AG10803 (cell line): ENCODE measurements around the gene PLA2G4F.

Experiments used
- DNase-seq: peaks from one replicate; pipeline ENCODE4 v3.0.0; 2010; ENCODE audit warnings: low read depth
- H3K4me3 ChIP-seq: 2 replicates; pipeline ENCODE4 v1.5.1; 2011; ENCODE audit warnings: mild to moderate bottlenecking, low read length, control low read depth
- TF ChIP-seq, protein P1 (sequence below): conservative IDR thresholded peaks from 2 replicates; pipeline ENCODE4 v1.5.1; 2011; ENCODE audit warnings: mild to moderate bottlenecking, low read length, control low read depth, inconsistent platforms

The PLA2G4F gene

DNA sequence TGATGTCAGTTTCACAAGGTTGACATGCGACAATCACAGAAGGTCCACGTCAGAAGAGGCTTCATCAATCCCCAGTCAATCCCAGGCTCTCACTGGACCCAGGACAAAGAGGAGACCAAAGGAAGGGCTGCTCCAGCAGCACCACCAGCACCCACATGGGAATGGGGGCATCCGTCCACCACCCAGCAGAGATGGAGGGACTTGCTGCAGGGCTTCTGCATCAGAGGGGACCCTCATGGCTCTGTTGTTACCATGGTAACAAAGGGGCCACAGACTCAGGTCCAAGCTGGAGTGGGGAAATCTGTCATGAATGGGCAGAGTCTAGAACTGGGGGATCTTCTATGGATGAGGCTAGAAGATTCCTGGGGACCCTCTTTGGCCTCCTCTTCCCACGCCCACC lies 13.1 kb downstream of the PLA2G4F start:
- TF ChIP-seq, protein P1, sequence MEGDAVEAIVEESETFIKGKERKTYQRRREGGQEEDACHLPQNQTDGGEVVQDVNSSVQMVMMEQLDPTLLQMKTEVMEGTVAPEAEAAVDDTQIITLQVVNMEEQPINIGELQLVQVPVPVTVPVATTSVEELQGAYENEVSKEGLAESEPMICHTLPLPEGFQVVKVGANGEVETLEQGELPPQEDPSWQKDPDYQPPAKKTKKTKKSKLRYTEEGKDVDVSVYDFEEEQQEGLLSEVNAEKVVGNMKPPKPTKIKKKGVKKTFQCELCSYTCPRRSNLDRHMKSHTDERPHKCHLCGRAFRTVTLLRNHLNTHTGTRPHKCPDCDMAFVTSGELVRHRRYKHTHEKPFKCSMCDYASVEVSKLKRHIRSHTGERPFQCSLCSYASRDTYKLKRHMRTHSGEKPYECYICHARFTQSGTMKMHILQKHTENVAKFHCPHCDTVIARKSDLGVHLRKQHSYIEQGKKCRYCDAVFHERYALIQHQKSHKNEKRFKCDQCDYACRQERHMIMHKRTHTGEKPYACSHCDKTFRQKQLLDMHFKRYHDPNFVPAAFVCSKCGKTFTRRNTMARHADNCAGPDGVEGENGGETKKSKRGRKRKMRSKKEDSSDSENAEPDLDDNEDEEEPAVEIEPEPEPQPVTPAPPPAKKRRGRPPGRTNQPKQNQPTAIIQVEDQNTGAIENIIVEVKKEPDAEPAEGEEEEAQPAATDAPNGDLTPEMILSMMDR: no peak
- no peak for DNase-seq
- H3K4me3 ChIP-seq: no peak overlapping the region

DNA sequence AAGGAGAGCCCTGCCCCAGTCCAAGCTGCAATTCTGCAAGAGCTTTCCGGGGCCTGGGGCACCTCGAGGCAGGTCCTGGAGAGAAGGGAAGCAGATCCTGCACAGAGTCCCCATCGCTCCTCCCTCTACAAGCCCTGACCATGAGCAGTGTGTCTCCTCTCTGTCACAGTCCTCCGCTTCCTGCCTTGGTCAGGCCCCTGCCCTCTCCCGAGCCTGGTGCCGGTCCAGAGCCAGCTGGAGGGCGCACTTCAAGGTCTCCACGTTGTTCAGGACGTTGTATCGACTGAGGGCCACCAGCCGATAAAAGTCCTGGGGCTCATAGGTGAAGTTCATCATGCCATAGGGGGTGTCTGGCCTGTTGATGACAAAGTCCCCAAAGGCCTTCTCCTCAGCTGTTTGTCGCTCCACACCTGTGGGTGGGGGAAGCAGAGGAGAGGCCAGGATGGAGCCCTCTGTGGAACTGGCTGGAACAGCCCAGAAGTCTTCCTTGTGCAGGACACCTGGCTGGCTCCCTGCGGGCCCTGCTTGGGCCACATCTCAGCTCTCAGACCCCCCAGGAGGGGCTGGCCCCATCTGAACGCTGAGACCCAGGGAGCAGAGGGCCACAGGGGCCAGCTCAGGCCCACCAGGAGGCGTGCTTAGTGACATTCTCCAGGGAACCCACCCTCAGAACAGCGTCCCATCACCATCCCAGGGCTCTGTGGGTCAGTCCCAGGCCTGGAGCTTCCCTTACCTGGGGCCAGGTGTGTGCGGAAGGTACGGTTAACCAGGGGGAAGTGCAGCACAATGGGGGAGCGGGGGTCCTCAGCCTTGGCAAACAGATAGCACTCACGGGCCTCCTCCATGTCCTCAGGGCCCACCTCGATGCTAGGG lies 14.4 kb downstream of the PLA2G4F start:
- TF ChIP-seq, protein P1: no peak
- no peak for DNase-seq

DNA sequence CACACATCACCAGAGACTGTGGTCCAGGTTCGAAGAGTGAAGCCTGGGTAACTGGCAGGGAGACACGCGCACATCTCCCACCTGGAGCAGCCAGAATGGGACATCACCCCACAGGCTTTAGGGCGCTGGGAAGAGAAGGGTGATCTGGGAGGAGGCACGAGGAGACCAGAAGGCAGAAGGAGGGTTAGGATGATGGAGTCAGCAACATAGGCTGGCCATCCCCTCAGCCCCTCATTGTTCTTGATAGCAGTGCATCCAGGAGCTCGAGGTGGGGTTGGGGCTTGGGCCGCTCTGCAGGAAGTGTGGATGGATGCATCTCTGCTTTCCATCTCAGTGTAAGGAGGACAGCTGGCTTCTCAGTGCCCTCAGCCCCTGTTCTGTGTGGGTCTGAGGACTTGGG lies 15.2 kb downstream of the PLA2G4F start:
- no peak overlapping the region for H3K4me3 ChIP-seq
- DNase-seq: no peak
- TF ChIP-seq, protein P1: no peak

More for the DNA sequence above, 14.4 kb downstream of the PLA2G4F start:
- no peak overlapping the region for H3K4me3 ChIP-seq

DNA sequence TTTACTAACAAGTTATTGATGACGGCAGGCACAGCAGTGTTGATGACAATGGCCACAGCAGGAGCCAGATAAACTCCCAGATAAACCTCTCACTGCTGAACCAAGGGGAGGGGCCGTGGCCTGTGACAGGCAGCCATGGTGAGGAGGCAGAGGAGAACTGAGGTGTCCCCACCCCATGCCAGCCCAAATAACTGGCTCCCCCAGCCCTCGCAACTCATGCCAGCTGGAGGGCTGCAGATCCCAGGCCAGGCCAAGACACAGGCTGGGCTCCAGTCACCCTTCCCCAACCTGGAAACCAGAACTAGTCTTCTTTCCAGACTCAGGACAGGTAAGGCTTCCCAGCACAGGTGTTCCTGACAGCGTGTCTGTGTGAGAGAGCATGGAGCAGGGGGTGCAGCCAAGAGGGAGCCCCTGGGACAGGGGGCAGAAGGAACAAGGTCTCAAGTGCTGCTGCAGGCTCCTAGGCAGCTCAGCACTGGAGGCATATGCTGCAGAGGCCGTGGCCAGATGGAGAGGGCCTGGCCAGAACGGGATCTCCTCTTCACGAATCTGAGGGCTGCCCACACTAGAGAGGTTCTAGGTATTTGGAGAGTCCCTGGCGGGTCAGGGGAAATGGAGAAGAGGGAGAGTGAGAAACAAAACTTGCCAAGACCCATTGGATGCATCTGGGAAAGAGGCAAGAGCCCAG lies 15.9 kb downstream of the PLA2G4F start:
- H3K4me3 ChIP-seq: no peak overlapping the region
- DNase-seq: no peak
- TF ChIP-seq, protein P1: no peak

DNA sequence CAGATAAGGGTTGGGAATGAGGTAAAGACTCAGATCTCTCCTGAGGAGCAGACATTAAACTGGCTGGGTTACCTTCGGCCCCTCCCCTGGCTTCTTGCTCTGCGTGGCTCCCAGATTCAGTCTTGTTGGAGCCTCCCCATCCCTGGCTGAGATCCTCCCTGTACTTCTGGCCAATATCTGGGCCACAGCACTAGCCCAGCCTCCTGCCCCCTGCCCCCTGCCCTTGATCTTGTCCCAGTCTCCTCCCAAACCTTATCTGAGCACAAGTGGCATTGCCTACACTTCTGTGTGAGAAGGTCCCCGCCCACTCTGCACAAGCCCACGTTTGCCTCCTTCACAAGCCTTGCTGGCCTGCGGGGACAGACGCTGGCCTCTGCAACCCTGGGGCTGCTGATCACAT lies 16.8 kb downstream of the PLA2G4F start:
- H3K4me3 ChIP-seq: no peak overlapping the region
- no peak for DNase-seq
- TF ChIP-seq, protein P1: no peak

DNA sequence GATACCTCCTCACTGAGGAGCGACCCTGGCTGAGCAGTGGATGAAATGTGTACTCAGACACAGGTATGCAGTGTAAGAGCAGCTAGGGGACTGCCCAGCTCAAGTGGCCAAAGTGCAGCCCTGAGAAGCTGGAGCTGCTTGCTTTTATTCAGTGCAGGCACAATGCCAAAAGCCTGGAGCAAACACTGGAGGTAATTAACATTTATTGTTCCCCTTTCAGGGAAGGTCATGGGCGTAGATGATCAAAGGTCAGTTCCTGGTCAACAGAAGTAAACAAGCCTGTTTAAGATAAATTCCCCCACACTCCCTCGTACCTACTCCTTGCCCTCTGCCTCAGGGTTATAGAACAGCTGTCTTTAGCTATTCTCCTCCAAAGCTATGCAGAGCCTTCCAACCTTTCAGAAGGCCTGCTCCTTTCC lies 17.5 kb downstream of the PLA2G4F start:
- DNase-seq: no peak
- TF ChIP-seq, protein P1: no peak

More for the DNA sequence above, 17.5 kb downstream of the PLA2G4F start:
- H3K4me3 ChIP-seq: no peak overlapping the region
